ENCODE data around the gene SUPT6H. TPM values are rescaled to one million over a fixed set of nuclear protein-coding genes. Genes with fewer than 3 reads are reported as not detected.
A peak's percentile ranks its signal among the peaks of the same experiment; 100 is the strongest.

SUPT6H gene
- total and polyA plus RNA-seq, 9 of the 15 experiments (the other 6 are each of a cell fraction or from before 2014, with no cell fraction given) = 1.7 to 77.7 (median 49.2) TPM

DNA sequence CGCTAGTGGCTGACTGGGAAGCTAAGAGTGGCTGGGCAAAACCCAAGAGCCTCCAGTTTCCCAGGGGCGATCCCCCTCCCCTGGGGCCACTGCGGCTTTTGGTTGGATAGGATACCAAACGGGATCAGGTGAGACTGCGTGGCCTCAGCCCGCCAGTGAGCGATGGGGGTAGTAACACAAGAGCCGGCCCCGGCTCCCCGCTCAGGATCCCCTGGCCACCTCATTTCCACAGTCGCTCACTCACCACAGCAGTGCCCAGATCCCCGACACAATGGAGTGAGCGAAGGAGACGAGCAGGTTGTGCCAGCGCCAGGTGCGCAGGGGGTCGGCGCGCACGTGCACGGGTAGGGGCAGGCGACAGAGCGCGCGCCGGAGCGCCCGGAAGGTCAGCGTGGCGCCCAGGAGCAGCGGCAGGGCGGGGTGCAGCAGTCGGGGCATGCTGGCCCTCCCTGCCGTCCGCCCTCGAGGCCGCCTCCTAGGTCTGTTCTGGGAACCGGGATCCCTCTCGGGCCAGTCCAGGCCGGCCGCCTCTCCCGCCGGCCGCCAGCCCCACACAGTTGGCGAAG lies 63.7 kb downstream of the SUPT6H start (continued):
- TF ChIP-seq PTRF (tag; IDR thresholded peaks at IDR 0.05) (no peak), TCFL5 (CRISPR knock-in tag; conservative IDR thresholded peaks at IDR 0.05) (no peak), POU5F1 (IDR thresholded peaks at IDR 0.05; ENCODE audit: borderline replicate concordance, low read depth, low read length, partially characterized antibody) (no peak), HMGN3 (IDR thresholded peaks at IDR 0.05; ENCODE audit: borderline replicate concordance, extremely low read depth, insufficient read length, low read depth, low read length) (no peak), FOXJ2 (tag; IDR thresholded peaks at IDR 0.05) (no peak), ZBTB8A (IDR thresholded peaks at IDR 0.05; ENCODE audit: partially characterized antibody) (no peak), RHOXF2B (CRISPR knock-in tag; conservative IDR thresholded peaks at IDR 0.05) (peak; percentile 86; the same call in 1 of the 2 replicates), ZFP1 (CRISPR knock-in tag; IDR thresholded peaks at IDR 0.05) (no peak), GMEB1 (CRISPR knock-in tag; IDR thresholded peaks at IDR 0.05) (no peak), ZNF76 (CRISPR knock-in tag; IDR thresholded peaks at IDR 0.05; ENCODE audit: borderline replicate concordance) (peak; percentile 71), ZNF134 (CRISPR knock-in tag; conservative IDR thresholded peaks at IDR 0.05) (no peak), ZNF23 (CRISPR knock-in tag; IDR thresholded peaks at IDR 0.05) (no peak), SP1 (CRISPR knock-in tag; IDR thresholded peaks at IDR 0.05) (peak; percentile 51), MAX (CRISPR knock-in tag; IDR thresholded peaks at IDR 0.05) (peak; percentile 97), PURB (CRISPR knock-in tag; IDR thresholded peaks at IDR 0.05; ENCODE audit: low read depth) (0 out of 2 replicates have a peak, but pooled peaks have one; percentile 54), SRSF1 (IDR thresholded peaks at IDR 0.05; ENCODE audit: low read depth, low read length) (no peak), ZNF445 (CRISPR knock-in tag; IDR thresholded peaks at IDR 0.05; ENCODE audit: low read depth) (no peak), ELF2 (CRISPR knock-in tag; IDR thresholded peaks at IDR 0.05) (no peak; the same call in 1 of the 2 replicates), ZNF444 (CRISPR knock-in tag; IDR thresholded peaks at IDR 0.05) (no peak), ZNF431 (CRISPR knock-in tag; IDR thresholded peaks at IDR 0.05) (no peak), CBX3 (IDR thresholded peaks at IDR 0.05; ENCODE audit: borderline replicate concordance in 1 of 2, low read length in 2 of 2) (no peak), CBFA2T3 (IDR thresholded peaks at IDR 0.05) (no peak), MECOM (CRISPR knock-in tag; IDR thresholded peaks at IDR 0.05) (no peak), HDAC3 (IDR thresholded peaks at IDR 0.05; ENCODE audit: borderline replicate concordance, partially characterized antibody) (no peak), NELFE (IDR thresholded peaks at IDR 0.05; ENCODE audit: insufficient read depth, insufficient read length) (no peak), CC2D1A (IDR thresholded peaks at IDR 0.05) (peak; percentile 76), ERF (CRISPR knock-in tag; IDR thresholded peaks at IDR 0.05) (peak; percentile 96), JUN (IDR thresholded peaks at IDR 0.05; ENCODE audit: borderline replicate concordance, low read depth, low read length) (peak; percentile 13; the same call in 1 of the 2 replicates), JUN (CRISPR knock-in tag; IDR thresholded peaks at IDR 0.05; ENCODE audit: borderline replicate concordance) (no peak)

Data from K562 (cell line).